ENCODE data around the gene IL36A. TPM values are rescaled to one million over a fixed set of nuclear protein-coding genes. Genes with fewer than 3 reads are reported as not detected.

IL36A gene
- polyA plus RNA-seq, 3 donors = not detected

- no peak for DNase-seq
Observed at GRCh38 chr2:113050921-113051895, 45.9 kb downstream of the IL36A start.

GRCh38 chr2:113052396-113052917 lies 47.2 kb downstream of the IL36A start, which contains the start of gene IL36B:
Gene IL36B (minus strand): TSS chr2:113052867.
- DNase-seq = no peak

GRCh38 chr2:113053666-113054065 lies 48.4 kb downstream of the IL36A start:
- no peak for DNase-seq

- DNase-seq = no peak
Observed at GRCh38 chr2:113054066-113054465, 48.8 kb downstream of the IL36A start.

- DNase-seq = no peak
Observed at GRCh38 chr2:113056521-113056920, 51.3 kb downstream of the IL36A start.

GRCh38 chr2:113057117-113057516 lies 51.9 kb downstream of the IL36A start:
- no peak for DNase-seq

Other genes starting within 250 kb of the IL36A start
- 10 to 100 TPM; 12.4 to 14.8 (median 12.9) TPM for gene CKAP2L, start 240.8 kb upstream of the IL36A start, polyA plus RNA-seq (ENCODE audit: insufficient read length in 3 of 3)
- gene IL1A, start 221.0 kb upstream of the IL36A start, polyA plus RNA-seq (ENCODE audit: insufficient read length in 3 of 3) = under 1 TPM in 2 of 3 donors, not detected in 1; 0.07 to 0.13 TPM
- under 1 TPM; 0.27 to 0.67 (median 0.47) TPM for gene IL1B, start 168.7 kb upstream of the IL36A start, polyA plus RNA-seq (ENCODE audit: insufficient read length in 3 of 3)
- not detected for gene IL37, start 94.3 kb upstream of the IL36A start, polyA plus RNA-seq (ENCODE audit: insufficient read length in 3 of 3)
- gene IL36G, start 27.5 kb upstream of the IL36A start, polyA plus RNA-seq (ENCODE audit: insufficient read length in 3 of 3) = under 1 TPM in 2 of 3 donors, not detected in 1; 0.23 to 0.76 TPM
- not detected for gene IL36B, start 47.4 kb downstream of the IL36A start, polyA plus RNA-seq (ENCODE audit: insufficient read length in 3 of 3)
- not detected for gene IL36RN, start 53.7 kb downstream of the IL36A start, polyA plus RNA-seq (ENCODE audit: insufficient read length in 3 of 3)
- gene IL1F10, start 62.5 kb downstream of the IL36A start, polyA plus RNA-seq (ENCODE audit: insufficient read length in 3 of 3) = not detected
- 1 to 10 TPM; 2.7 to 3.0 (median 2.9) TPM for gene IL1RN, start 122.1 kb downstream of the IL36A start, polyA plus RNA-seq (ENCODE audit: insufficient read length in 3 of 3)
- gene PSD4, start 168.5 kb downstream of the IL36A start, polyA plus RNA-seq (ENCODE audit: insufficient read length in 3 of 3) = 10 to 100 TPM; 11.2 to 14.1 (median 12.0) TPM

Data from renal pelvis (tissue), 4 donors.